H1 (cell line): ENCODE data around the gene RNF157. TPM values are rescaled to one million over a fixed set of nuclear protein-coding genes. Genes with fewer than 3 reads are reported as not detected.

Experiments used
- CBX5 ChIP-seq: fragments of 300-800, 300-1000 bp; sonication (generic); IDR thresholded peaks from 2 replicates; pipeline ENCODE4 v1.7.1; 2016; ENCODE audit warnings: antibody characterized with exemption, low read length, low read depth
- CHD1 ChIP-seq: IDR thresholded peaks from 2 replicates; pipeline ENCODE4 v1.6.1; 2012; ENCODE audit warnings: low read depth, low read length, improper control_type of control experiment
- CHD2 ChIP-seq: IDR thresholded peaks from 2 replicates; pipeline ENCODE4 v1.6.1; 2012; ENCODE audit warnings: low read length, improper control_type of control experiment
- CREB1 ChIP-seq: IDR thresholded peaks from 2 replicates; pipeline ENCODE4 v1.6.1; 2012; ENCODE audit warnings: inconsistent platforms
- GTF2F1 ChIP-seq: IDR thresholded peaks from 2 replicates; pipeline ENCODE4 v1.6.1; 2012; ENCODE audit warnings: low read depth, low read length, improper control_type of control experiment, borderline replicate concordance
- HDAC6 ChIP-seq: IDR thresholded peaks from one replicate; pipeline ENCODE4 v1.7.1; 2012; ENCODE audit warnings: low read depth, mild to moderate bottlenecking, inconsistent platforms, low read length, moderate library complexity
- KDM4A ChIP-seq: IDR thresholded peaks from one replicate; pipeline ENCODE4 v1.7.1; 2012; ENCODE audit warnings: low read depth, mild to moderate bottlenecking, moderate library complexity, low read length, inconsistent platforms; ENCODE audit not compliant: severe bottlenecking
- MAX ChIP-seq: IDR thresholded peaks from 2 replicates; pipeline ENCODE4 v1.6.1; 2012; ENCODE audit warnings: inconsistent platforms
- POLR2A ChIP-seq, 2 experiments: IDR thresholded peaks; 1 replicate in 1 of 2; 2 replicates in 1 of 2; pipeline ENCODE4 v1.6.1; 2011; ENCODE audit warnings: low read depth in 2 of 2, low read length in 2 of 2, mild to moderate bottlenecking in 2 of 2; ENCODE audit errors: control extremely low read depth in 1 of 2
- RAD21 ChIP-seq, 2 experiments: IDR thresholded peaks in 1 of 2; conservative IDR thresholded peaks in 1 of 2; 2 replicates each; pipeline ENCODE4 v1.6.1; 2011; ENCODE audit warnings: low read depth in 2 of 2, low read length in 2 of 2, improper control_type of control experiment in 1 of 2, inconsistent platforms in 1 of 2, mild to moderate bottlenecking in 1 of 2, moderate library complexity in 1 of 2
- RXRA ChIP-seq: IDR thresholded peaks from 2 replicates; pipeline ENCODE4 v1.6.1; 2011; ENCODE audit warnings: low read depth, mild to moderate bottlenecking, low read length, moderate library complexity; ENCODE audit not compliant: insufficient read depth
- SAP30 ChIP-seq: fragments of 300-600 bp; sonication (generic); IDR thresholded peaks from 2 replicates; pipeline ENCODE4 v1.7.1; 2012; ENCODE audit warnings: low read length, moderate library complexity, mild to moderate bottlenecking, inconsistent platforms; ENCODE audit not compliant: insufficient read depth, insufficient replicate concordance
- SIN3A ChIP-seq, 2 experiments: IDR thresholded peaks in 1 of 2; conservative IDR thresholded peaks in 1 of 2; 2 replicates each; pipeline ENCODE4 v1.6.1; 2011 to 2012; ENCODE audit warnings: low read length in 2 of 2, improper control_type of control experiment in 1 of 2, low read depth in 1 of 2, mild to moderate bottlenecking in 1 of 2
- SIX5 ChIP-seq: IDR thresholded peaks from 2 replicates; pipeline ENCODE4 v1.6.1; 2011; ENCODE audit warnings: mild to moderate bottlenecking, low read depth, low read length
- SP1 ChIP-seq: IDR thresholded peaks from 2 replicates; pipeline ENCODE4 v1.6.1; 2011; ENCODE audit warnings: low read depth, low read length
- SP2 ChIP-seq: IDR thresholded peaks from 2 replicates; pipeline ENCODE4 v1.6.1; 2012; ENCODE audit warnings: mild to moderate bottlenecking, low read length, inconsistent platforms
- SP4 ChIP-seq: IDR thresholded peaks from 2 replicates; pipeline ENCODE4 v1.6.1; 2012; ENCODE audit warnings: low read length, inconsistent platforms
- SRF ChIP-seq: IDR thresholded peaks from 2 replicates; pipeline ENCODE4 v1.6.1; 2011; ENCODE audit warnings: mild to moderate bottlenecking, low read depth, low read length, moderate library complexity
- TAF1 ChIP-seq: IDR thresholded peaks from 2 replicates; pipeline ENCODE4 v1.6.1; 2011; ENCODE audit warnings: mild to moderate bottlenecking, low read depth, low read length
- TBP ChIP-seq: IDR thresholded peaks from 2 replicates; pipeline ENCODE4 v1.6.1; 2011; ENCODE audit warnings: low read depth, low read length, improper control_type of control experiment
- polyA plus RNA-seq, 7 experiments: library from polyadenylated mRNA; depleted of rRNA in 3 of 7; stranded (reverse) in 5 of 7; unstranded in 2 of 7; fragments of >200 nt in 5 of 7; fragments of 200-250 nt in 2 of 7; gene quantifications; 1 replicate in 5 of 7; 2 replicates in 1 of 7; 4 replicates in 1 of 7; pipeline versions ENCODE4 v1.2.1 to v1.2.3, GENCODE V29; 2011 to 2013; ENCODE audit warnings: missing spikeins in 2 of 7, mixed read lengths in 2 of 7
- total RNA-seq: library from RNA; stranded (reverse); fragmentation: NEBNext Ultra II Directional; extraction: Animal tissue kit (Norgen Biotek cat#: 25700); gene quantifications from 2 replicates; pipeline ENCODE4 v1.2.1, GENCODE V29; 2021

RNF157 gene
- total and polyA plus RNA-seq, 2 of the 8 experiments (the other 6 are each of a cell fraction or from before 2014, with no cell fraction given), result 13.4 to 16.7 TPM

- TF ChIP-seq KDM4A, result peak; percentile 98
- peak; percentile 22; the same call in 1 of the 2 replicates for TF ChIP-seq CREB1
- peak in 1 of 2 experiments; percentile 66; a peak in 2 of 3 replicates for TF ChIP-seq POLR2A (IDR thresholded peaks at IDR 0.05; ENCODE audit: control extremely low read depth in 1 of 2, low read depth in 2 of 2, low read length in 2 of 2)
- no peak for TF ChIP-seq HDAC6
- no peak for TF ChIP-seq SIX5
- TF ChIP-seq CBX5, result no peak
- no peak for TF ChIP-seq CHD1
- peak in 1 of 2 experiments; percentile 6; a peak in 1 of 4 replicates for TF ChIP-seq SIN3A (conservative IDR thresholded peaks at IDR 0.05 in 1 of 2, IDR thresholded peaks at IDR 0.05 in 1 of 2; ENCODE audit: low read depth in 1 of 2, low read length in 2 of 2)
- no peak for TF ChIP-seq SAP30
- no peak for TF ChIP-seq SRF
- no peak; the same call in 1 of the 2 replicates for TF ChIP-seq SP4
- no peak for TF ChIP-seq SP2
- TF ChIP-seq CHD2, result no peak
- peak; percentile 38; the same call in 1 of the 2 replicates for TF ChIP-seq TBP
- TF ChIP-seq GTF2F1, result no peak
- peak; percentile 77 for TF ChIP-seq TAF1
- TF ChIP-seq SP1, result no peak
- peak; percentile 46; the same call in 1 of the 2 replicates for TF ChIP-seq MAX
- TF ChIP-seq RXRA, result no peak
- peak in 1 of 2 experiments; percentile 14; a peak in 1 of 4 replicates for TF ChIP-seq RAD21 (IDR thresholded peaks at IDR 0.05 in 1 of 2, conservative IDR thresholded peaks at IDR 0.05 in 1 of 2; ENCODE audit: low read depth in 2 of 2, low read length in 2 of 2)
These were observed 136.8 kb downstream of the RNF157 start, which contains the start of gene EXOC7 (continued) for GRCh38 chr17:76103274-76104139.
